ENCODE measurements around the gene FEV. TPM values are rescaled to one million over a fixed set of nuclear protein-coding genes. Genes with fewer than 3 reads are reported as not detected.

The FEV gene
- polyA plus RNA-seq, 2 of the 4 experiments (the other 2 are of a cell fraction) = not detected

DNA sequence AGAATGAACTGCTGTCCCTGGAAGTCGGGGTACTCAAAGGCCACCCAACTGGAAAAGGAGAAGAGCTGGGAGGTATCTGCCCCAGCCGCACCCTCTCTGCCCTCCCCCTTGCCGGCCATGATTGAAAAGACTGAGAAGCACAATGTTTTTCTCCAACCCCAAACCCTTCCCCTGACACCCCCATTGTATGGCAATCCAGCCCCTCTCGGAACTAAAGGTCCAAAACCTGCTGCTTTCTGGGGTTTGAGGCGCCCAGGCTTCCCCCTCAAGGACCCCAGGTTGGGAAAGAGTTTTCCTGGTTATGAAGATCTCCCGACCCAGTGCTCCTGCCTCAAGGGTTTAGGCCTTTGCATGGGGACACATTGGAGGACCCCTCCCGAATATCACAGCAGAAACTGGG is 7.2 kb upstream of the FEV start:
- Histone ChIP-seq H3K4me1 (peaks cover 10% of the 10 kb centered on the region), H3K9me3 (no peaks in the 10 kb centered on the region), H3K4me3 (no peak overlapping the region), H3K4me2 (no peak overlapping the region), H3K27ac (no peak overlapping the region)
- no peak for ATAC-seq
- TF ChIP-seq RFX5 (IDR thresholded peaks at IDR 0.05) (no peak), EHF (CRISPR knock-in tag; IDR thresholded peaks at IDR 0.05) (no peak), NR3C1 (IDR thresholded peaks at IDR 0.05) (no peak)
- ChIA-PET CTCF (interaction anchor here (1.2 to 6.2 kb wide), 8 partner anchors 10 to 139 kb away, joined by 3 to 57 read pairs (median 6); no protein-coding TSS in a partner anchor), POLR2A (no interaction called here)
- FAIRE-seq = no peak
- DNase-seq (ENCODE audit: low read depth in 1 of 2, low spot score in 1 of 2) = no peak
- WGBS (ENCODE audit: missing lambda C conversion rate) = 32% methylated on average over 5 of the region's 7 CpGs

GRCh38 chr2:218991674-218992168 is 6.7 kb upstream of the FEV start:
- no peak overlapping the region for H3K27ac ChIP-seq
- 47% methylated on average over 13 of the region's 13 CpGs for WGBS (ENCODE audit: missing lambda C conversion rate)
- ChIA-PET POLR2A (no interaction called here), CTCF (interaction anchor here (1.2 to 6.2 kb wide), 7 partner anchors 10 to 138 kb away, joined by 3 to 57 read pairs (median 7); no protein-coding TSS in a partner anchor)
- H3K4me3 ChIP-seq = no peak overlapping the region
- peaks cover 8% of the 10 kb centered on the region for H3K4me1 ChIP-seq
- FAIRE-seq (no peak), ATAC-seq (0 out of 6 replicates have a peak, but pooled peaks of 1 of the 2 experiments have one; percentile 27), DNase-seq (ENCODE audit: low read depth in 1 of 2, low spot score in 1 of 2) (no peak)
- no peak overlapping the region for H3K4me2 ChIP-seq
- TF ChIP-seq REST (IDR thresholded peaks at IDR 0.05) (peak; percentile 83), JUNB (IDR thresholded peaks at IDR 0.05) (no peak), RAD21 (conservative IDR thresholded peaks at IDR 0.05 in 1 of 2, IDR thresholded peaks at IDR 0.05 in 1 of 2) (no peak)
- no peaks in the 10 kb centered on the region for H3K9me3 ChIP-seq

- Histone ChIP-seq H3K4me1 (0 out of 3 replicates have a peak, but pooled peaks cover under 1% of the 10 kb centered on the region), H3K27ac (no peak overlapping the region), H3K4me3 (no peak overlapping the region), H3K4me2 (no peak overlapping the region), H3K9me3 (no peaks in the 10 kb centered on the region)
- ChIA-PET POLR2A (interaction anchor here (0.6 kb wide), 1 partner anchor 56 kb away, joined by 4 read pairs; no protein-coding TSS in a partner anchor), CTCF (interaction anchor here (0.6 to 3.8 kb wide), 10 partner anchors 10 to 539 kb away, joined by 3 to 25 read pairs (median 5); no protein-coding TSS in a partner anchor)
- FAIRE-seq (no peak), ATAC-seq (no peak), DNase-seq (ENCODE audit: low read depth in 1 of 2, low spot score in 1 of 2) (no peak)
- 19% methylated on average over 6 of the region's 6 CpGs for WGBS (ENCODE audit: missing lambda C conversion rate)
- no peak for TF ChIP-seq FOSL2 (IDR thresholded peaks at IDR 0.05)
- no peak for TF ChIP-seq FOSL2 (CRISPR knock-in tag; IDR thresholded peaks at IDR 0.05)
- no peak for TF ChIP-seq POLR2AphosphoS2 (conservative IDR thresholded peaks at IDR 0.05; ENCODE audit: low read length)
These were observed 5.6 kb upstream of the FEV start for GRCh38 chr2:218990612-218991011.

DNA sequence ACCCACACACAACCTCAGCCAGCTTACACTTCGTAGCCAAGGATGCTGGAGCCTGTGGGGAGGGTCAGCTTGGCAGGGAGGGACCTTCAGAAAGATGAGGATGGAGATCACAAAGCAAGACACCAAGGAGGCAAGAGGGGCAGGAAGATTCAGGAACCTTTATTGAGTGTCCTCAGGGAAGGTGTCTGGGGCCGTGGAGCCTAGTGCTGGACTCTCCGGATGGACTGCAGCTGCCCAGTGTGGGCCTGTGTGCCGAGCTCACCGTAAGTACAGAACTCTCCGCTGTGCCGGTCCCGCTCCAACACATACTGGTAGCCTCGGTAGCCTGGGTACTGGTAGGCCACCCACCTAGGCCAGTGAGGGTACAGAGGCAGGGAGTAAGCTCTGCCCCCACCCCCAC is 5.1 kb upstream of the FEV start:
- H3K4me1 ChIP-seq = peaks cover 2% of the 10 kb centered on the region; the same call in 1 of the 3 replicates
- H3K27ac ChIP-seq = no peak overlapping the region
- TF ChIP-seq EHMT2 (IDR thresholded peaks at IDR 0.05; ENCODE audit: low read depth) = no peak
- TF ChIP-seq BHLHE40 (IDR thresholded peaks at IDR 0.05; ENCODE audit: low read depth, low read length) = no peak
- no peak for ATAC-seq
- ChIA-PET POLR2A (interaction anchor here (0.6 kb wide), 1 partner anchor 55 kb away, joined by 4 read pairs; no protein-coding TSS in a partner anchor), CTCF (interaction anchor here (0.6 to 3.8 kb wide), 9 partner anchors 9 to 540 kb away, joined by 3 to 25 read pairs (median 5); no protein-coding TSS in a partner anchor)
- WGBS (ENCODE audit: missing lambda C conversion rate) = 46% methylated on average over 6 of the region's 9 CpGs
- H3K9me3 ChIP-seq = no peaks in the 10 kb centered on the region
- no peak for FAIRE-seq
- no peak overlapping the region for H3K4me2 ChIP-seq
- H3K4me3 ChIP-seq = no peak overlapping the region
- DNase-seq (ENCODE audit: low read depth in 1 of 2, low spot score in 1 of 2) = no peak

- 14% methylated on average over 2 of the region's 2 CpGs for WGBS (ENCODE audit: missing lambda C conversion rate)
- DNase-seq (ENCODE audit: low read depth in 1 of 2, low spot score in 1 of 2) = no peak
- FAIRE-seq = no peak
- ATAC-seq = no peak
- H3K4me3 ChIP-seq = no peak overlapping the region
- peaks cover 7% of the 10 kb centered on the region; the same call in 1 of the 3 replicates for H3K4me1 ChIP-seq
- no peak overlapping the region for H3K4me2 ChIP-seq
- CTCF ChIA-PET = interaction anchor here (0.7 to 3.8 kb wide), 6 partner anchors 8 to 166 kb away, joined by 3 to 25 read pairs (median 4); no protein-coding TSS in a partner anchor
- TF ChIP-seq EP300 (IDR thresholded peaks at IDR 0.05) (no peak), GATA3 (IDR thresholded peaks at IDR 0.05; ENCODE audit: borderline replicate concordance) (no peak), MYC (IDR thresholded peaks at IDR 0.05; ENCODE audit: borderline replicate concordance, low read length) (no peak), CHD4 (IDR thresholded peaks at IDR 0.05; ENCODE audit: borderline replicate concordance) (no peak), HDAC2 (IDR thresholded peaks at IDR 0.05) (no peak), E2F6 (IDR thresholded peaks at IDR 0.05; ENCODE audit: borderline replicate concordance, low read depth) (no peak), TFCP2L1 (CRISPR knock-in tag; IDR thresholded peaks at IDR 0.05) (no peak), RAD21 (conservative IDR thresholded peaks at IDR 0.05 in 1 of 2, IDR thresholded peaks at IDR 0.05 in 1 of 2) (no peak), ZSCAN20 (CRISPR knock-in tag; IDR thresholded peaks at IDR 0.05) (no peak), CHD2 (IDR thresholded peaks at IDR 0.05; ENCODE audit: low read length, partially characterized antibody) (no peak), ZFP36 (IDR thresholded peaks at IDR 0.05; ENCODE audit: borderline replicate concordance, partially characterized antibody) (no peak), KDM5A (IDR thresholded peaks at IDR 0.05) (no peak), SMC3 (IDR thresholded peaks at IDR 0.05) (no peak)
- TF ChIP-seq, protein P1, sequence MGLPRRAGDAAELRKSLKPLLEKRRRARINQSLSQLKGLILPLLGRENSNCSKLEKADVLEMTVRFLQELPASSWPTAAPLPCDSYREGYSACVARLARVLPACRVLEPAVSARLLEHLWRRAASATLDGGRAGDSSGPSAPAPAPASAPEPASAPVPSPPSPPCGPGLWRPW (IDR thresholded peaks at IDR 0.05) = no peak
- POLR2A ChIA-PET = no interaction called here
- H3K9me3 ChIP-seq = no peaks in the 10 kb centered on the region
- no peak overlapping the region for H3K27ac ChIP-seq
These were observed 3.7 kb upstream of the FEV start for GRCh38 chr2:218988650-218989049.

Measured in A549 (cell line).